Stimulated activated CD8-positive, alpha-beta memory T cell treated with anti-CD3 and anti-CD28 coated beads, Interleukin-7, amount 100 ng/mL, for 24 hours (primary cell): ENCODE results near the gene SMYD4.
"Not testable (repeated sequence)": the region's sequence is repeated elsewhere in the genome, so short reads cannot be mapped to it uniquely, and the experiment has no call there.

Experiments used
- DNase-seq: peaks from one replicate; pipeline ENCODE4 v3.0.0-alpha.2; 2020; ENCODE audit warnings: low read depth

Gene SMYD4

GRCh38 chr17:1829592-1830257 lies at the start of gene SMYD4, which contains the start of gene RPA1:
Gene SMYD4, minus strand, starts transcription at chr17:1829902. Its CDS starts 1,908 bp downstream, at chr17:1827994.
Gene RPA1, plus strand, starts transcription at chr17:1830005. Its CDS starts 89 bp downstream, at chr17:1830094.
- DNase-seq = peak; percentile 69

GRCh38 chr17:1878419-1879121 lies 48.9 kb upstream of the SMYD4 start:
- no peak for DNase-seq

GRCh38 chr17:1875597-1875996 lies 45.9 kb upstream of the SMYD4 start:
- no peak for DNase-seq

GRCh38 chr17:1873418-1873817 lies 43.7 kb upstream of the SMYD4 start:
- DNase-seq = no peak

- DNase-seq = no peak
These were observed 43.3 kb upstream of the SMYD4 start for GRCh38 chr17:1872976-1873375.

GRCh38 chr17:1872254-1872653 lies 42.6 kb upstream of the SMYD4 start:
- DNase-seq = no peak

- DNase-seq = no peak
These were observed 42.1 kb upstream of the SMYD4 start for GRCh38 chr17:1871756-1872155.

- no peak for DNase-seq
These were observed 40.9 kb upstream of the SMYD4 start for GRCh38 chr17:1870592-1870991.

GRCh38 chr17:1868090-1868489 lies 38.4 kb upstream of the SMYD4 start:
- DNase-seq = no peak

- DNase-seq = no peak
These were observed 37.6 kb upstream of the SMYD4 start for GRCh38 chr17:1867307-1867706.

- DNase-seq = peak; percentile 22
These were observed 35.7 kb upstream of the SMYD4 start for GRCh38 chr17:1865252-1866037.

GRCh38 chr17:1861391-1862010 lies 31.8 kb upstream of the SMYD4 start:
- no peak for DNase-seq

- DNase-seq = no peak
These were observed 31.3 kb upstream of the SMYD4 start for GRCh38 chr17:1860978-1861377.

- DNase-seq = not testable (repeated sequence)
These were observed 26.8 kb upstream of the SMYD4 start for GRCh38 chr17:1856462-1856861.

- no peak for DNase-seq
These were observed 24.0 kb upstream of the SMYD4 start for GRCh38 chr17:1853698-1854097.

- DNase-seq = no peak
These were observed 22.6 kb upstream of the SMYD4 start for GRCh38 chr17:1852327-1852726.

GRCh38 chr17:1847191-1847590 lies 17.5 kb upstream of the SMYD4 start:
- no peak for DNase-seq

- DNase-seq = no peak
These were observed 14.2 kb upstream of the SMYD4 start for GRCh38 chr17:1843947-1844346.

- DNase-seq = no peak
These were observed 9.8 kb upstream of the SMYD4 start for GRCh38 chr17:1839516-1839915.

GRCh38 chr17:1834380-1835149 lies 4.9 kb upstream of the SMYD4 start:
- no peak for DNase-seq

- no peak for DNase-seq
These were observed 586 bp upstream of the SMYD4 start for GRCh38 chr17:1830288-1830687.

GRCh38 chr17:1829216-1829591 lies 498 bp downstream of the SMYD4 start:
- no peak for DNase-seq
